T-helper 22 cell (primary cell): ENCODE results near the gene ARID3A.
A peak's percentile ranks its signal among the peaks of the same experiment; 100 is the strongest.

Experiments
- DNase-seq: peaks from one replicate; pipeline ENCODE4 v3.0.0-alpha.2; 2020; ENCODE audit warnings: low read depth

Gene ARID3A

GRCh38 chr19:892243-892893 lies 33.5 kb upstream of the ARID3A start:
- DNase-seq = no peak

DNA sequence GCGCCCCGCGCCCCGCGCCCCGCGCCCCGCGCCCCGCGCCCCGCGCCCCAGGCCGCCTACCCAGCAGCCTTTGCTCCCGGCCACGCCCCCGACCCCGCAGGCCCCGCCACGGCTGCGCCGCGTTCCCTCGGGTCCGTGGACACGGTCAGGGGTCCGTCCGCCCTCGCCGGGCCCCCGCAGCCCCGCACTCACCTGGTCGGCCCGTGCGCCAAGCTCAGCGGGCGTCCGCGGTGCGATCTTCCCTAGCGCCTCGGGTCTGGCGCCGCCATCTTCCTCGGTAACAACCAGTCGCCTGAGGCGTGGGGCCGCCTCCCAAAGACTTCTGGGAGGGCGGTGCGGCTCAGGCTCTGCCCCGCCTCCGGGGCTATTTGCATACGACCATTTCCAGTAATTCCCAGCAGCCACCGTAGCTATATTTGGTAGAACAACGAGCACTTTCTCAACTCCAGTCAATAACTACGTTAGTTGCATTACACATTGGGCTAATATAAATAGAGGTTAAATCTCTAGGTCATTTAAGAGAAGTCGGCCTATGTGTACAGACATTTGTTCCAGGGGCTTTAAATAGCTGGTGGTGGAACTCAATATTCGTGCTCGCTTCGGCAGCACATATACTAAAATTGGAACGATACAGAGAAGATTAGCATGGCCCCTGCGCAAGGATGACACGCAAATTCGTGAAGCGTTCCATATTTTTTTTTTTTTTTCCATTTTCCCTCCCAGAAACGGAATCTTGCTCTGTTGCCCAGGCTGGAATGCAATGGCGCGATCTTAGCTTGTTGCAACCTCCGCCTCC lies 32.7 kb upstream of the ARID3A start, which contains the start of the genes MED16 and RNU6-9:
Gene MED16 (minus strand): TSS at position 294 of the 796 bp plus-strand sequence. CDS start 2,056 bp downstream, outside the sequence.
Gene RNU6-9 (plus strand): TSS at position 591 of the 796 bp plus-strand sequence.
- peak; percentile 85 for DNase-seq

GRCh38 chr19:896434-896833 lies 29.4 kb upstream of the ARID3A start:
- DNase-seq = no peak

DNA sequence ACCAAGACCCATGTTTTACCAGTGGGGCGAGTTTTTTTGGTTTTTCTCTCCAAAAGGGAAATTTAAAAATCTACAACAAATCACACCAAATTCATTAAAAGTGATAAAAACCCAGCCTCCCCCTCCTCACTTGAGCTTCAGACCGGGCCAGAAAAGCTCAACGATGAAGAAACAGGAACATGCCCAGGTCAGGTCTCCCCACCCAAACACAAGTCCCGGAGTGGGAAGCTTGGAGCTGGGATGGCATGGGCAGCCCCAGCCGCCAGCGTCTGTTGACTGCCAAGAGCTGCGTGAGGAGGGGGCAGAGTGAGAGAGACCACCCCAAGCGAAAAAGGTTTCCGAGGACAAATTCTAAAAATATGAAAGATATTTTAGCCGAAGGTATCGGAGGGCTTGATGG lies 28.8 kb upstream of the ARID3A start:
- DNase-seq = no peak

DNA sequence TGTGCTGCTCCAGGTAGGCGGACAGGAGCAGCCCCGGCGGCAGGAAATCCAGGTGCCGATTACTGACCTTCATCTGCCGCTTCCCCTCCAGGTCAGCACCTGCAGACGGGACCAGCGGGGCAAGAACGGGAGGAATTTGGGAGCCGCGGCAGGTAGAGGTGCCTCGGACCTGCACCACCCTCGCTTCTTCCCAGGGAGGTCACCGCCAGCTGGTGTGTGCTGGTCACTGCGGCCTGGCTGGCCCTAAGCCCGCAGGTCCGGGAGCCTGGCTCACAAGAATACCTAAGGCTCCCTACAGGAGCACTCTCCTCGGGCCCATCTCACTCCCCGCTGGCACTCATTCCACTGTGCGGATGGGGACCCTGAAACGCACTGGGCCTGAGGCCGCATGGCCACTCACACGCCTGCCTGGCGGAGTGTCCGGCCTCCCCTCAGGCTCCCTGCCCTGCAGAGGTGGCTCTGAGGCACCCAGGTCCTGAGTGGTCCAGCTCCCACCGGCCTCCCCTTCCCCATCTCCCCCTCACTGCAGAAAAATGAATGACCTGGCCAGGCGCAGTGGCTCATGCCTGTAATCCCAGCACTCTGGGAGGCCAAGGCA lies 28.3 kb upstream of the ARID3A start:
- DNase-seq = no peak

DNA sequence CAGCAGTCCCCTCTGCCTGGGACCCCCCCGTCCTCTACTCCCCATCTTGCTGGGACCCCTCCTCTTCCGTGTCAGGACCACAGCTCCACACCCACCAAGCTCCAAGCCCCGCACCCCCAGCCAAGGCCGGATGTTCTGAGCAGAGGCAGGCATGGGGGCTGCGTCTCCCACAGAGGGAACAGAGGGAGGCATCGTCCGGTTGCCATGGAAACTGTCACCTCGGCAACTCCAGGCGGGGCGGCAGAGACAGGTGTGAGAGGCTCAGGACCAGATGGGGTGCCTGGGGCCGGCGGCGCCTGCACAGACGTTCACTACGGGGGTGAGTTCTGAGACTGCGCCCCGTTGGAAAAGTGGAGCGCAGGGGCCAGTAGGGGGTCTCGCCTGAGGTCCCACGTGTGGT lies 27.2 kb upstream of the ARID3A start:
- no peak for DNase-seq

DNA sequence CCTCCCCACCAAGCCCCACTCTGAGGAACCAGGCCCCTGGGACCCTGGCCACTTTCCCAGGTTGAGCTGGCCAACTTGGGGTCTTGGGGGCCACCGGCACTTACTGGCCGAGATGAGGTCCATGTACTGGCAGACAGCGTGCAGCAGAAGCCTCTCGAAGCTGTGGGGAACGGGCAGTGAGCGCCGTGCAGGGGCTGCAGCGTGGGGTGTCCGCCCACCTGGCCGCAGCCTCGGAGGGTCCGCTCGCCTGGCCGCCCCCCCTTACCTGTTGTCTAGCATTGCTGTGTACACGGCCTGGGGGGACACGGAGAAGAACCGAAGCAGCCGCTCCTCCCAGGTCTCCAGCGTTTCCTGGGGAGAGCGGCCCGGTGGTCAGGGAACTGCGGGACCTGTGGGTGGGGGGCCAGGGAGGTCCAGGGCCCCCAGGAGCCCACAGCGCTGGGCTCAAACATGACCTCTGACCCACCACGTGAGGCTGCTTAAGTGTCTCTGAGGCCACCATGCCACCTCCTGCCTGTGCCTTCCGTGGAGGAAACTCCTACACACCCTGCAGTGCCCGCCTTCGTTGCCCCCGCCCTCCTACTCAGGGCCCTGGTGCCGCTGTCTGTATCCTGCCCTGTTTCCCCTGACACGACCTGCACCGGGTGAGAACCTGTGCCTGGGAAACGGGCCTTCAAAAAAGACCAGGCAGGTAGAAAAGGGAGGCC lies 26.3 kb upstream of the ARID3A start:
- no peak for DNase-seq

GRCh38 chr19:900043-900301 lies 25.9 kb upstream of the ARID3A start:
- DNase-seq = no peak

DNA sequence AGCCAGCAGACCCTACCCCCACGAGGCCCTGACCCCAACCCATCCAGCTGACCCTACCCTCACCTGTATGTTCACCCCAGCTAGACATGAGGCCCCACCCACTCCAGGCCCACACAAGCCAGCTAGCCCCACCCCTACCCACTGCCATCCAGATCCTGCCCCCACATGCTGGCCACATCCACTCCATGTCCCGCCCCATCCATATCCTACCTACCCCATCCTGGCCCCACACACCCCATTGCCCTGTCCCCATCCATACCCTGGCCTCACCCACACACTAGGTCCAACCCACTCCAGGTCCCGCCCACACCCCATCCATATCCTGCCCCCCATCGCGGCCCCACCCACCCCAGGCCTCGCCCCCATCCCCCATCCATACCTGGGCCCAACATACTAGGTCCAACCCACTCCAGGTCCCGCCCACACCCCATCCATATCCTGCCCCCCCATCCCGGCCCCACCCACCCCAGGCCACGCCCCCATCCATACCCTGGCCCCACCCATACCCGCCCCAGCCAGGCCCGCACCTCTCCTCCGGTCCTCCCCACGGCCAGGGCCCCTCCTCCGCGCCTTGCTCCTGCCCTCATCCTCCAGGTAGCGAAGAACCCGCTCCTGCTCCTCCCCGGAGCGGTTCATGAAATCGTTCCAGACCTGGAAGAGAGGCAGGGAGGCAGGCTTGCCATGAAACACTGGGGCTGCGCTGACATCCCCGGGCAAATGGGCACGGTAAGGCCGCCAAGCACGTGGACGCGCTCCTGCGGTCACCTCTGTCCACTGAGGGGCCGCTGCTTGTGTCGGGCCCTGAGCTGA lies 25.3 kb upstream of the ARID3A start:
- DNase-seq = no peak

GRCh38 chr19:901216-902092 lies 24.4 kb upstream of the ARID3A start:
- DNase-seq = no peak

GRCh38 chr19:902093-902370 lies 23.8 kb upstream of the ARID3A start:
- DNase-seq = no peak

- no peak for DNase-seq
Measured at GRCh38 chr19:902446-903226, 23.2 kb upstream of the ARID3A start.

DNA sequence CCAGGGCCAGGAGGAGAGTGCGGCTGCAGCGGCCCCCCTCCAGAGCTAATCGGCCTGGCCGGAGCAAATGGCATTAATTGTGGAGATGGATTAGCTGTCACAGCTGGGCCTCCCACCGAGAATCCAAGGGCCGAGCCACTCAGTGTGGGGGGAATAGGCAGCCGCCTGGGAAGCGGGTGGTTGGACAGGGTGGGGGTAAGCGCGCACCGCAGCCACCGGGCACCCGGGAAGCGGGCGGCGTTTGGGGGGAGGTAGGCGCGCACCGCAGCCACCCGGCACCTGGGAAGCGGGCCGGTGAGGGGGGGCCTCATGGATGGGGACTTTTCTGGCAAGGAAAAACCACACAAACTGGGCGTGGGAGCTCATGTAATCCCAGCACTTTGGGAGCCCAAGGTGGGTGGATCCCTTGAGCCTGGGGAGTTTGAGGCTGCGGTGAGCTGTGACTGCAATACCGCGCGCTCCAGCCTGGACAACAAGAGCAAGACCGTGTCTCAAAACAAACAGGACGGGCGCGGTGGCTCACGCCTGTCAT lies 22.5 kb upstream of the ARID3A start:
- no peak for DNase-seq

GRCh38 chr19:904545-904944 lies 21.3 kb upstream of the ARID3A start:
- no peak for DNase-seq

- DNase-seq = no peak
Measured at GRCh38 chr19:906480-906879, 19.4 kb upstream of the ARID3A start.

DNA sequence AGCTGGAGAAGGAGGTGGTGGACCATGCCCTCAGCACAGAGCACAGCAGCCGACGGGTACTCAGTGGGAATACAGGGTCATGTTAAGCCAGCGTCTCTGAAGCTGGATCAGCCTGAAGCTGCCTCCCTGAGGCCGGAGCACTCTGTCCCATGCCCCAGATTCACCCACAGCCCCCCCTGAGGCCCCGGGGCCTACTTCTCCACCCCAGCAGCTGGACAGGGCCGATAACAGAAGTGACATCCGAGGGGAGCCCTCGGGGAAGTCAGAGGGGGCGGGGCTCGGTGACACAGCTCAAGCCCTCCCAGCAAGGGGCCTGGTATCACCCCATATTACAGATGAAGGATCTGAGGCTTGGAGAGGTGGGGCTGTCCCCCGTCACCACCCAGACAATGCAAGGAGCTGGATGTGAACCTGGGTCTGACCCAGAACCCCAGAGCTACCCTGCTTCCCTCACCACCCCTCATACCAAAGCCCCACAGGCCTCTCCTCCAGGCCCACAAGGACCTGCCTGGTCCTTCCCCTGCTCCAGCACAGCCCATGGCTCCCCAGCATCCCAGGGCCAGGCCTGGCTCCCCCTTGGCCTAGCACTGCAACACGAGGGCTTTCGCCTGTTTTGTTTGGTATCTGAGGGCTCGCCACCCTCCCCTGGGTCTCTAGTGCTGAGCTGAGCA lies 18.5 kb upstream of the ARID3A start:
- no peak for DNase-seq

GRCh38 chr19:911197-912033 lies 14.4 kb upstream of the ARID3A start:
- no peak for DNase-seq
